Nephron (organoid): Measurements from ENCODE around the gene ZNF385D.
A peak's percentile ranks its signal among the peaks of the same experiment; 100 is the strongest.

Source experiments
- H3K27ac Mint-ChIP-seq, 3 experiments: 2 replicates each; pipeline ENCODE4 v1.8.0; 2020; ENCODE audit warnings: mixed read lengths in 3 of 3, mild to moderate bottlenecking in 2 of 3, moderate library complexity in 1 of 3
- H3K27me3 Mint-ChIP-seq: 2 replicates; pipeline ENCODE4 v1.8.0; 2021; ENCODE audit warnings: low read depth, mild to moderate bottlenecking, moderate library complexity, mixed read lengths
- H3K36me3 Mint-ChIP-seq: 2 replicates; pipeline ENCODE4 v1.8.0; 2020; ENCODE audit warnings: low read depth, mixed read lengths
- H3K4me1 Mint-ChIP-seq: 2 replicates; pipeline ENCODE4 v1.8.0; 2020; ENCODE audit warnings: mixed read lengths
- H3K4me3 Mint-ChIP-seq, 3 experiments: 2 replicates each; pipeline ENCODE4 v1.8.0; 2020; ENCODE audit warnings: mild to moderate bottlenecking in 3 of 3, mixed read lengths in 3 of 3, moderate library complexity in 2 of 3
- H3K9me3 Mint-ChIP-seq: 2 replicates; pipeline ENCODE4 v1.8.0; 2020; ENCODE audit warnings: mixed read lengths
- TF ChIP-seq, protein P1 (sequence below), 3 experiments: fragments of 200-600 bp; sonication (generic); IDR thresholded peaks; one replicate each; pipeline ENCODE4 v1.5.0; 2021; ENCODE audit warnings: antibody characterized with exemption in 3 of 3; ENCODE audit not compliant: unreplicated experiment in 3 of 3

ZNF385D gene

DNA sequence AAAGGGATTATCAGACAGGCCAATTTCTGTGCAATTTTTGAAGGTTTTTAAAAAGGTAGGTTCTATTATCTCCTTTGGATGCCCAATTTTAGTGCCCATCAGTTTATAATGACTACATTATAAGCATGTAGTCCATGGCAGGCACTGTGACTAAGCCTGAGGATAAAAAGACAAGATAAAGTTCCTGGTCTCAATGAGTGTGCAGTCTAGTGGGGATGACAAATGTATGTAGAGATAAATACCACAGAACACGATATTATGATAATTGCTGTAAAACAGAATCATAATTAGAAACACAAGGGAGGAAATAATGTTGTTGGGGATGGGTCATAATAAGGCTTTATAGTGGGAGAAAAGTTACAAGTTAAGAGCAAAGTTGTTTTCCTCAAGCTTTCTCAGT, 163.1 kb downstream of the ZNF385D start:
- Mint-ChIP-seq H3K36me3 (no peaks in the 10 kb centered on the region), H3K27me3 (no peaks in the 10 kb centered on the region)

DNA sequence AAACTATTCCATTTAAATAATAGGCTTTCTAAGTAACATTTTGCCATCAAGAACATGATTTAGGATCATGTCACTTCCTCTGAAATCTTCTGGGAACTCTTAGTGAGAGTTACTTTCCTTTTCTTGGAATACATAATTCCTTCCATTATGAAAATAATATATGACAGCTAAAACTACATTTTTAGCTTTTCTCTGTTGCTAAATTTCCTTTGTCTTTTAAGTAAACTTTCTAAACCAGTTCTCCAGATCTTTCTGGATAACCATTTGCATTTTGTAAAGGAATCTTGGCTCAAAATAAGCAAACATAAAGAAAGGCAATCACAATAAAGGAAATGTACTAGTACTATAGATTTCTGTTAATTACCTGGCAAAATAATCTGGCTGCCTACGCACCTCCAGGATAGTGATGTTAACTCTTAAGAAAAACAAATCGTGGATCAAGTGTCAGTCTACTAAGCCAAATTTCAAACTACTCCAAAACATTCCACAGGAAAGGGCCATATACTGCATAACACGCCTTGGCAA, 165.7 kb downstream of the ZNF385D start:
- H3K4me3 Mint-ChIP-seq: no peak overlapping the region
- H3K27me3 Mint-ChIP-seq: no peaks in the 10 kb centered on the region
- peaks cover 7% of the 10 kb centered on the region for H3K4me1 Mint-ChIP-seq
- H3K9me3 Mint-ChIP-seq: no peaks in the 10 kb centered on the region
- no peaks in the 10 kb centered on the region for H3K36me3 Mint-ChIP-seq
- H3K27ac Mint-ChIP-seq: peak overlapping the region; percentile 63 to 83 (median 73)
- TF ChIP-seq, protein P1, sequence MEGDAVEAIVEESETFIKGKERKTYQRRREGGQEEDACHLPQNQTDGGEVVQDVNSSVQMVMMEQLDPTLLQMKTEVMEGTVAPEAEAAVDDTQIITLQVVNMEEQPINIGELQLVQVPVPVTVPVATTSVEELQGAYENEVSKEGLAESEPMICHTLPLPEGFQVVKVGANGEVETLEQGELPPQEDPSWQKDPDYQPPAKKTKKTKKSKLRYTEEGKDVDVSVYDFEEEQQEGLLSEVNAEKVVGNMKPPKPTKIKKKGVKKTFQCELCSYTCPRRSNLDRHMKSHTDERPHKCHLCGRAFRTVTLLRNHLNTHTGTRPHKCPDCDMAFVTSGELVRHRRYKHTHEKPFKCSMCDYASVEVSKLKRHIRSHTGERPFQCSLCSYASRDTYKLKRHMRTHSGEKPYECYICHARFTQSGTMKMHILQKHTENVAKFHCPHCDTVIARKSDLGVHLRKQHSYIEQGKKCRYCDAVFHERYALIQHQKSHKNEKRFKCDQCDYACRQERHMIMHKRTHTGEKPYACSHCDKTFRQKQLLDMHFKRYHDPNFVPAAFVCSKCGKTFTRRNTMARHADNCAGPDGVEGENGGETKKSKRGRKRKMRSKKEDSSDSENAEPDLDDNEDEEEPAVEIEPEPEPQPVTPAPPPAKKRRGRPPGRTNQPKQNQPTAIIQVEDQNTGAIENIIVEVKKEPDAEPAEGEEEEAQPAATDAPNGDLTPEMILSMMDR (IDR thresholded peaks at IDR 0.05; ENCODE audit: unreplicated experiment in 3 of 3): no peak

More for the DNA sequence above, 163.1 kb downstream of the ZNF385D start:
- Mint-ChIP-seq H3K4me3 (no peak overlapping the region), H3K9me3 (no peaks in the 10 kb centered on the region), H3K27ac (peak overlapping the region in 2 of 3 experiments; percentile 9 to 12), H3K4me1 (peaks cover 7% of the 10 kb centered on the region)
- TF ChIP-seq, protein P1 (IDR thresholded peaks at IDR 0.05; ENCODE audit: unreplicated experiment in 3 of 3): no peak

DNA sequence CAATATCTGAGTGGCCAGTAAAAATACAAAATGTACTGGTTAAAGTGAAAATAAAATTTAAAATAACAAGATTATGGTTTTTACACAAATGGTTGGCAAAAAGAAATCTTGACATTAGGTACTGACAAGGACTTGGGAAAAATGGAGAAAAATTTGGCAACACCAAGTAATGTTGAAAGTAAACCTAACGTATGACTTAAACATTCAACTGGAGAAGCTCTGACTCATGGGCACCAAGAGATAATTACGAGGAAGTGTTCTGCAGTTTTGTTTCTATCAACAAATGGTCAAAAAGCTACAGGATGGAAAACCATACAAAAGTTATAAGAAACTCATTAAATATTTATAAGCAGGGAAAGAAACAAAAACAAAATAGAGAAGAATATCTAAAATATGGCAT, 177.7 kb downstream of the ZNF385D start:
- H3K4me3 Mint-ChIP-seq: no peak overlapping the region
- no peaks in the 10 kb centered on the region for H3K4me1 Mint-ChIP-seq
- H3K9me3 Mint-ChIP-seq: no peaks in the 10 kb centered on the region
- TF ChIP-seq, protein P1 (IDR thresholded peaks at IDR 0.05; ENCODE audit: unreplicated experiment in 3 of 3): no peak
- no peaks in the 10 kb centered on the region for H3K27me3 Mint-ChIP-seq
- H3K27ac Mint-ChIP-seq: no peak overlapping the region
- no peaks in the 10 kb centered on the region for H3K36me3 Mint-ChIP-seq

DNA sequence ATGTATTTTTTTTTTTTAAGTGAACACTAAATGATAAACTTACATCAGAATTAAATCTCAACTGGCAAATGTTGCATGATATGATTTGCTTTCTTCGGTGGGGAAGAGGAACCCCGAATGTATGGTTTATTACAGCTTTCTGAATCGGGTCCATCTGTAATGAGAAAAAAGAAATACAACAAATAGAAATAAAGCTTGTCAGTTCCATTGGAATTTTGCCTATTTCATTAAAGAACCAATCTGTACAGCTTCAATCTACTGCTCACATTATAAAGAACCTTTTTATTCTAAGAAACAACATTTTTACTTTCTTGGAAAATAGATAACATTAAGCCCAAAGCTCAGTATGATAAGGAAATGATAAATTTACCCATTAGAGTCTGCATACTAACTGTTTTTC, 186.5 kb downstream of the ZNF385D start:
- H3K4me3 Mint-ChIP-seq: no peak overlapping the region
- H3K4me1 Mint-ChIP-seq: no peaks in the 10 kb centered on the region
- H3K36me3 Mint-ChIP-seq: peaks cover 11% of the 10 kb centered on the region
- H3K9me3 Mint-ChIP-seq: peaks cover 5% of the 10 kb centered on the region
- TF ChIP-seq, protein P1 (IDR thresholded peaks at IDR 0.05; ENCODE audit: unreplicated experiment in 3 of 3): no peak
- no peaks in the 10 kb centered on the region for H3K27me3 Mint-ChIP-seq
- H3K27ac Mint-ChIP-seq: no peak overlapping the region

DNA sequence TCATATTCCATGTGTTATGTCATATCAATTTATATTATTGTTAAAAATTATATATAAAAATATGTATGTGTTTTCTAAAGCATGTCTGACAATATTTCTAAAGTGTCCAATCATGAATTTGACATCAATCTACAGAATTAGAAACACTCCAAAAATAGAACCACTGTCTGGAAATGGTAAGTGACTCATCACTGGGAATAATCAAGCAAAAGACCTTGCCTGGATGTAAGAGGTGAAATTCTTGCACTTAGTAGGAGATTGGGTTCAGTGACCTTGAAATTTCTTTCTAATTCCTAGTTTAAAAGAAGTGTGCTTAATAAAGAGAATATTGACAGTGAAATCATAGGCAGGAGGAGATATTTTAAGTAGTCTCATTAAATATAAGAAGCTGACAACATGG, 188.8 kb downstream of the ZNF385D start:
- Mint-ChIP-seq H3K4me3 (no peak overlapping the region), H3K27me3 (no peaks in the 10 kb centered on the region), H3K9me3 (peaks cover 19% of the 10 kb centered on the region), H3K4me1 (no peaks in the 10 kb centered on the region), H3K27ac (no peak overlapping the region), H3K36me3 (peaks cover 17% of the 10 kb centered on the region)
- TF ChIP-seq, protein P1 (IDR thresholded peaks at IDR 0.05; ENCODE audit: unreplicated experiment in 3 of 3): no peak

DNA sequence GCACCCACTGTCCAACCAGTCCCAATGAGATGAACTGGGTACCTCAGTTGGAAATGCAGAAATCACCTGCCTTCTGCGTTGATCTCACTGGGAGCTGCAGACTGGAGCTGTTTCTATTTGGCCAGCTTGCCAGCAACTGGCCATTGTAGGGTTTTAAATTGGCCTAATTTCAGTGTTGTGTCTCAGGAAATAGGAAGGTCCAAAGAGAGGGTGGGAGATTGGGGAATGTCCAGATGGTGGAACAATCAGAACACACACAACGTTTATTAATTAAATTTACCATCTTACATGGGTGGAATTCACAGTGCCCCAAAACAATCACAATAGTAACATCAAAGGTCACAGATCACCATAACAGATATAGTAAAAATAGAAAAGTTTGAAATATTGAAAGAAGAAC, 189.5 kb downstream of the ZNF385D start:
- Mint-ChIP-seq H3K27ac (no peak overlapping the region), H3K9me3 (peaks cover 27% of the 10 kb centered on the region), H3K36me3 (peaks cover 24% of the 10 kb centered on the region), H3K27me3 (no peaks in the 10 kb centered on the region), H3K4me3 (no peak overlapping the region), H3K4me1 (no peaks in the 10 kb centered on the region)
- TF ChIP-seq, protein P1 (IDR thresholded peaks at IDR 0.05; ENCODE audit: unreplicated experiment in 3 of 3): no peak
